ENCODE measurements around the gene RCOR3.
"Not testable (repeated sequence)": the region's sequence is repeated elsewhere in the genome, so short reads cannot be mapped to it uniquely, and the experiment has no call there.

The RCOR3 gene

DNA sequence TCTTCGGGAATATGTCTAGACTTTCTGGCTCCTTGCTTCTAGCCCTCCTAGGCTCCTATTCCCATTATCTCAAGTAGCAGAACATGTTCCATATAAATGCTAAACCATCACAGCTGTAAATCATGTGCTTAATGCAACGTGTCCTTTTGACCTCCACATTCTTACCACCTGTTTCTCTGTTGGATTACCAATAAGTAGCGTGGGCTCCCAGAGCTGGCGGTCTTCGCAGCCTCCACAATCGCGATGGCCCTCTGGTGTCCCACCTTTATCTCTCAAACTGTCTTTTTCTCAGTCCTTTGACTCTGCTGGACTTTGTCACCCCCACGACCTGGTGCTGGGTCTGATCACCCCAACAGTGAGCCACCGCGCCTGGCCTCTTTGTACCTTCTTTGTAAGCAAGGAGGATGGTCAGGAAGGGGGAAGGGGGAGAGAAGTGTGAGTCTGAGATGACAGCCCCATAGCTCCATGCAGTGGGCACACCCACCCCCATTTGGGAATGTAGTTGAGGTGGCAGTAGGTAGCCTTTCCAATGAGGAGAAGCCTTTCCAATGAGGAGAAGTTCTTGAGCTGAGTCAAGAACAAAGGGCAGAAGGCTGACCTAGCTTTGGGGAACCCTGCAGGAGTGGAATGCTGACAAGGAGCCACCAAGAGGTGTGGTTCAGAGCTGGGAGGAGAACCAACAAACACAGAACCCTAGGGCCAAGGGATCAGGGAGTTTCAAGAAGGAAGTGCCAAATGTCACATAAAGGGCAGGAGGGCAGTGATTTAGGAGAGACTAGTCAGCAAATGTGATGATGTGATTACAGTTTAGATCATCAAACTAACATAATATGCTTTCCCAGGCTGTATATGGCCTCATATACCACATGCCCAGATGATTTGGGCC lies 81.7 kb downstream of the RCOR3 start:
- no peak for DNase-seq (ENCODE audit: low read depth)

GRCh38 chr1:211341999-211342398 lies 82.8 kb downstream of the RCOR3 start:
- no peak for DNase-seq (ENCODE audit: low read depth)

- no peak for DNase-seq (ENCODE audit: low read depth)
Measured at GRCh38 chr1:211343607-211344006, 84.4 kb downstream of the RCOR3 start.

DNA sequence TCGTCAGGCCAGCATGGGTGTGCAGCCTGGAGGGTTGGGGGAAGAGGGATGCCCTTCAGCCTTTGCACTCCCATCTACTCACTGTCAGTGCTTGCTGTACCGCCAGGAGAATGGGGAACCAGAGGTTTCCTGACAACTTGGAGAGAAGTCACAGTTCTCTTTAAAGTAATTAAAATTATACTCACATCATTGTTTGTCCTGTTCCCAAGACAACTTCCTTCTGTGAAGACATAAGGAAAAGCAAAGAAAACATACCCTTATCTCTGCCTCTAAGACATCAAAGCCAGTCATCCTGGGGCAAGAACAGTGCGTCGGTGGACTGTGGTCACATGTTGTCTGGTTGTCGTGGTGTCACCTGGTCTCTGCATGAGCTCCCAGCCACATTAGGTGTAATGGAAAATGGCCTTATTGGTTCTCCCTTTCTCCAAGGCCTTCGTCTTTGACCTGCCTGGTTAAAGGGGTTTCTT lies 85.0 kb downstream of the RCOR3 start:
- DNase-seq (ENCODE audit: low read depth) = no peak

GRCh38 chr1:211345719-211346118 lies 86.6 kb downstream of the RCOR3 start:
- no peak for DNase-seq (ENCODE audit: low read depth)

DNA sequence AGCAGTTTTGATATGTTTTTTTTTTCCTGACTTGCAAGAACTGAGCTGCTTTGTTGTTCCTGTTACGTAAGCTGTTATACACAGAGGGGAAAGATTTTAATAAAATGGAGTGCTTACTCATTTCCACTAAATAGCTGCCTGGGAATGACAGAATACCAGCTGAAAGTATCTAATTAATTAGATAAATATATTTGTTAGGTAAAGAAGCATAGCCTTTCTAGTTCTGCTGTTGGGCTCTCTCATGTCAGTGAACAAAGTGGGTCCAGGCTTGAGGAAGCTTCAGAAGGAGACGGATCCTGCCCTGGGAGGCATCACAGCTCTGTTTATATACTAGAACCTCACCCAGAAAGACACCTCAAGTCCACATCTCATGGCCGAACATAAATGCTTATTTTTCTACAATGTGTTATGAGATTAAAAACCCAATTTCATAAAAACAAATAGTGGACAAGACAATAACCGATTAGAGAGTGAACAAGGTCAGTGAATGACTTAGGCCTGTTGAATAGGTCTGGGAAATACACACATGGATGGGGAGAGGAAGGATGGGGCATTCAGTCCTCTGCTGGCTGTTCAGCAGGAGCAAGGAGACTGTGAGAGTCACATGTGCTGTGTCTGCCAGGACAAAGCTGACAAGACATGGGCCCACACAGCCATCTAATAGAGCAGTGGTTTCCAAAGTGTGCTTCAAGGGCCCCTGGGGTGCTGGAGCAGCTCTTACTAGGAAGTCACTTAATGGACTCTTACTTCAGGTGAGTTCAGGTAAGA lies 88.1 kb downstream of the RCOR3 start:
- no peak for DNase-seq (ENCODE audit: low read depth)

DNA sequence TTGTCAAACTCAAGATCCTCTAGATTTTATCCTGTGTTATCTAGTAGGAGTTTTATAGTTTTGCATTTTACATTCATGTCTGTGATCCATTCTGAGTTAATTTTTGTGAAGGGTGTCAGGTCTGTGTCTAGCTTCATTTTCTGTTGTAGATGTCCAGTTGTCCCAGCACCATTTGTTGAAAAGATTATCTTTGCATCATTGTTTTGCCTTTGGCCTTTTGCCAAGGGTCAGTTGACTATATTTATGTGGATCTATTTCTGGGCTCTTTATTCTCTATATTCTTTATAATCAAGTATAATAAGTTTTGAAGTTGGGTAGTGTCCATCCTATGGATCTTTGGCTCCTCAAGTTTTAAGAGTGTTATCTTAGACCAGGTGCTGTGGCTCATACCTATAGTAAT lies 89.4 kb downstream of the RCOR3 start:
- DNase-seq (ENCODE audit: low read depth) = no peak

DNA sequence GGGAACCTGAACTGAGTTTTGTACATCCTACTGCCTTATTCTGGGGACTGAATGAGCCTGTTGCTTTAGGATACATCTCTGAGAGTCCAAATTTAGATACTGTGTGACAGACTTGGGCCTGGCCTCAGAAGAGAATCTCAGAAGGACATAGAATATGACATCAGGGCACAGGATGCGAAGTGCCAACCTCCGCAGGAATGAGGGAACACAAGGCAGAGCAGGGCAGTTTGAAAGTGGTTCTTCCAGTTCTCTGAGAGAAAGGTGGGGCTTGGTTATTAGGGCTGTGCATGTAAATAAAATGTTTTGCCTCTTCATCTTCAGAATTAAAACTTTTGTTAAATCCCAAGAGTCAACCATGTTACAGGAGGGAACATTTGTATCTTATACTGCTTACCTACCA lies 90.6 kb downstream of the RCOR3 start:
- no peak for DNase-seq (ENCODE audit: low read depth)

DNA sequence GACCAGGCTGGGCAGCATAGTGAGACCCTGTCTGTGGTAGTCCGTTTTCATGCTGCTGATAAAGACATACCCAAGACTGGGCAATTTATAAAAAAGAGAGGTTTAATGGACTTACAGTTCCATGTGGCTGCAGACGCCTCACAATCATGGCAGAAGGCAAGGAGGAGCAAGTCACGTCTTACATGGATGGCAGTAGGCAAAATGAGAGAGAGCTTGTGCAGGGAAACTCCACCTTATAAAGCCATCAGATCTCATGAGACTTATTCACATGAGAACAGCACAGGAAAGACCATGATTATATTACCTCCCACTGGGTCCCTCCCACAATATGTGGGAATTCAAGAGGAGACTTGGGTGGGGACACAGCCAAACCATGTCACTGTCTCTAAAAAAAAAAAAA lies 92.9 kb downstream of the RCOR3 start:
- DNase-seq (ENCODE audit: low read depth) = not testable (repeated sequence)

- DNase-seq (ENCODE audit: low read depth) = no peak
Measured at GRCh38 chr1:211352465-211352864, 93.3 kb downstream of the RCOR3 start.

DNA sequence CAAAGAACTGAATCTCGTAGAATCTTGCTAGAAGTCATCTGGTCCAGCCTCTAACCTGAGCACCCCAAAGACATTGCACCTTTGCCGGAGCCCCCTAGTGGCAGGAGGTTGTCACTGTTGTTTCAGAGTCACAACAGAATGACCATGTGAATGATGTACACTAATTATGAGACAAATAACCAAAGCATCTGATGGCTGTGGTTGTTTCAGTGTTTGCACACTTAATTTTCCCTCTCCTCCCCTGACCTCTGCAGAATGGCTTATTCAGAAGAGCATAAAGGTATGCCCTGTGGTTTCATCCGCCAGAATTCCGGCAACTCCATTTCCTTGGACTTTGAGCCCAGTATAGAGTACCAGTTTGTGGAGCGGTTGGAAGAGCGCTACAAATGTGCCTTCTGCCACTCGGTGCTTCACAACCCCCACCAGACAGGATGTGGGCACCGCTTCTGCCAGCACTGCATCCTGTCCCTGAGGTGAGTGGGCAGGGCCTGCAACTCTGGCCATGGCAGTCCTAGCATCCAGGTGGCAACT lies 93.9 kb downstream of the RCOR3 start:
- peak; percentile 38 for DNase-seq (ENCODE audit: low read depth)

GRCh38 chr1:211353562-211354212 lies 94.5 kb downstream of the RCOR3 start:
- DNase-seq (ENCODE audit: low read depth) = no peak

GRCh38 chr1:211355873-211356272 lies 96.7 kb downstream of the RCOR3 start:
- no peak for DNase-seq (ENCODE audit: low read depth)

GRCh38 chr1:211356723-211357407 lies 97.7 kb downstream of the RCOR3 start:
- DNase-seq (ENCODE audit: low read depth) = no peak

DNA sequence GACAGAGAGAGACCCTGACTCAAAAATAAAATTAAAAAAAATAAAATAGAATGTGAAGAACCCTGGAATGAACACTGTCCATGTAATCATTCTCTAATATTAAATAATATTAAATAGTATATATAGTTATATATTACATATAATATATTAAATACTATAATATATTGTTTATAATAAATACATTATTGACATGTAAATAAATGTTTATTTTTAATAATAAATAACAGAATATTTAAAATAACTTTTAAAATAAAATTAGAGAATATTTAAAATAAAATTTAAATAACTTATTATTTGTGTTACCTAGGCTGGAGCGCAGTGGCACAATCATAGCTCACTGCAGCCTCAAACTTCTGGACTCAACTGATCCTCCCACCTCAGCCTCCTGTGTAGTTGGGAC lies 99.5 kb downstream of the RCOR3 start:
- DNase-seq (ENCODE audit: low read depth) = no peak

GRCh38 chr1:211359876-211360275 lies 100.7 kb downstream of the RCOR3 start:
- DNase-seq (ENCODE audit: low read depth) = no peak

DNA sequence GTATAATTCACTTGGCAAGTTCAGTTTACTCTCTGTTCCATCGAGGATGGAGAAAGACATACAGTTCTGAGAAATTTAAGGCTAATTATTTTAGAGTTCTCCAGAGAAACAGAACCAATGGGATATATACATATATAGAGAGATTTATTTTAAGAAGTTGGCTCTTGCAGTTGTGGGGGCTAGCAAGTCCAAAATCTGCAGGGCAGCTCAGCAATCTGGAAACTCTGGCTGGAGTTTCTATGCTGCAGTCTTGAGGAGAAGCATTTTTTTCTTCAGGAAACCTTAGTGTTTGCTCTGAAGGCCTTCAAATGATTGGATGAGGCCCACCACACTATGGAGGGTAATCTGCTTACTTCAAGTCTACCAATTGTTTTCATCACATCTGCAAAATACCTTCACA lies 102.0 kb downstream of the RCOR3 start:
- DNase-seq (ENCODE audit: low read depth) = no peak
